ENCODE data around the gene APBB1.

The APBB1 gene

GRCh38 chr11:6391537-6392134 is 27.3 kb downstream of the APBB1 start:
- FAIRE-seq (no peak), DNase-seq (ENCODE audit: low spot score) (no peak)

- DNase-seq (ENCODE audit: low spot score) (no peak), FAIRE-seq (no peak)
These were observed 28.0 kb downstream of the APBB1 start for GRCh38 chr11:6390718-6391469.

- FAIRE-seq (peak; percentile 90), DNase-seq (ENCODE audit: low spot score) (peak; percentile 94)
These were observed 28.8 kb downstream of the APBB1 start, which contains the start of gene SMPD1 for GRCh38 chr11:6389905-6390717. Gene SMPD1, plus strand, starts transcription at chr11:6390474. Its CDS starts 125 bp downstream, at chr11:6390599.

GRCh38 chr11:6388748-6389147 is 30.1 kb downstream of the APBB1 start:
- no peak for DNase-seq (ENCODE audit: low spot score)
- FAIRE-seq, result no peak

GRCh38 chr11:6387811-6388599 is 30.9 kb downstream of the APBB1 start:
- FAIRE-seq, result no peak
- DNase-seq (ENCODE audit: low spot score), result no peak

GRCh38 chr11:6385046-6385777 is 33.7 kb downstream of the APBB1 start:
- FAIRE-seq (no peak), DNase-seq (ENCODE audit: low spot score) (no peak)

GRCh38 chr11:6378640-6378989 is 40.3 kb downstream of the APBB1 start:
- no peak for FAIRE-seq
- no peak for DNase-seq (ENCODE audit: low spot score)

- DNase-seq (ENCODE audit: low spot score), result no peak
- no peak for FAIRE-seq
These were observed 40.8 kb downstream of the APBB1 start for GRCh38 chr11:6377902-6378639.

- DNase-seq (ENCODE audit: low spot score), result no peak
- FAIRE-seq, result no peak
These were observed 47.1 kb downstream of the APBB1 start for GRCh38 chr11:6371825-6372224.

GRCh38 chr11:6365659-6366058 is 53.2 kb downstream of the APBB1 start:
- no peak for DNase-seq (ENCODE audit: low spot score)
- no peak for FAIRE-seq

- FAIRE-seq (peak; percentile 72), DNase-seq (ENCODE audit: low spot score) (peak; percentile 81)
These were observed 55.8 kb downstream of the APBB1 start for GRCh38 chr11:6362873-6363678.

- FAIRE-seq, result no peak
These were observed 56.6 kb downstream of the APBB1 start for GRCh38 chr11:6362185-6362872.

GRCh38 chr11:6360183-6360582 is 58.7 kb downstream of the APBB1 start:
- DNase-seq (ENCODE audit: low spot score), result no peak
- FAIRE-seq, result no peak

More at GRCh38 chr11:6362185-6362872, 56.6 kb downstream of the APBB1 start:
- DNase-seq (ENCODE audit: low spot score), result no peak

GRCh38 chr11:6357222-6357621 is 61.7 kb downstream of the APBB1 start:
- DNase-seq (ENCODE audit: low spot score) (peak; percentile 73), FAIRE-seq (no peak)

- DNase-seq (ENCODE audit: low spot score) (no peak), FAIRE-seq (no peak)
These were observed 62.3 kb downstream of the APBB1 start for GRCh38 chr11:6356503-6357055.

- no peak for DNase-seq (ENCODE audit: low spot score)
- FAIRE-seq, result no peak
These were observed 64.0 kb downstream of the APBB1 start for GRCh38 chr11:6354651-6355485.

GRCh38 chr11:6353367-6353987 is 65.4 kb downstream of the APBB1 start:
- FAIRE-seq, result peak; percentile 5
- DNase-seq (ENCODE audit: low spot score), result peak; percentile 68

All from urothelium cell line (cell line).